Fibroblast of lung (primary cell): ENCODE results near the gene PDSS2.

Experiments
- CTCF ChIP-seq, 2 donors: IDR thresholded peaks in 1 of 2; conservative IDR thresholded peaks in 1 of 2; 1 replicate in 1 of 2; 2 replicates in 1 of 2; pipeline ENCODE4 v1.5.1; 2011 to 2012; ENCODE audit warnings: low read length in 2 of 2, control low read depth in 1 of 2, inconsistent platforms in 1 of 2, low read depth in 1 of 2, mild to moderate bottlenecking in 1 of 2
- EZH2 ChIP-seq: IDR thresholded peaks from 2 replicates; pipeline ENCODE4 v1.5.1; 2012; ENCODE audit warnings: low read length, control low read depth, mild to moderate bottlenecking; ENCODE audit errors: missing control alignments

DNA sequence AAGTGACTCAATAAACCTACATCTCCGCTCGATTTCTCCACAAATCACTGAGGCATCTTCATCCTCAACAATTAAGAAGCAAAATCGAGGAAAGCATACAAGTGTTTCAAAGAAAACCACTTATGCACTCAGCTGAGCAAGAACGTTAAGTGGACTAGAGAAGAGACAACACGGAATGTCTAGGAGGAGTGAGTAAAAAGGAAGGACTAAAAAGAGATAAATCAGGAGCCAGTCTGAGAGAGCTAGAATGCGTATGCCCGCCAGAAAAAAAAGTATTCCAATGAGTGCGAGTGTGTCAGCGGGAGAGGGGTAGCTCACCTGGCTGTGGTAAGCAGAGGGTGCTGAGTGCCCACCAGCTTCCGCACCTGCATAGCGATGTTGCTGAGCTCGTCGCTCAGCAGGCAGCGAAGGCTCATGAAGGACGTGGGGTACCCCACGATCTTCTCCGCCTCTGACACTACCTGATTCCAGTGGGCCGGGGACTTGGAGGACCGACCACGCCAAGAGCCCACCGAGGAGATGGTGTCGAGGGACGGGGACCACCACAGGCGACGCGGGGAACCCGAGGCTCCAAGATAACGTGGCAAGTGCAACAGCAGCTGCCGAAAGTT lies 587 bp downstream of the PDSS2 start:
- TF ChIP-seq CTCF (conservative IDR thresholded peaks at IDR 0.05 in 1 of 2, IDR thresholded peaks at IDR 0.05 in 1 of 2; ENCODE audit: low read depth in 1 of 2, low read length in 2 of 2): no peak
- TF ChIP-seq EZH2: no peak
